Activated naive CD4-positive, alpha-beta T cell treated with anti-CD3 and anti-CD28 coated beads, Interleukin-2, amount 50 U/mL, for 24 hours (primary cell): Measurements from ENCODE around the gene ST6GAL1.
A peak's percentile ranks its signal among the peaks of the same experiment; 100 is the strongest.
"Not testable (repeated sequence)": the region's sequence is repeated elsewhere in the genome, so short reads cannot be mapped to it uniquely, and the experiment has no call there.

Experiments used
- H3K27ac Mint-ChIP-seq: one replicate; pipeline ENCODE4 v1.8.0; 2021; ENCODE audit warnings: mild to moderate bottlenecking, mixed read lengths
- H3K27me3 Mint-ChIP-seq: one replicate; pipeline ENCODE4 v1.8.0; 2021; ENCODE audit warnings: mixed read lengths
- H3K36me3 Mint-ChIP-seq: one replicate; pipeline ENCODE4 v1.8.0; 2021; ENCODE audit warnings: mixed read lengths
- H3K4me1 Mint-ChIP-seq: one replicate; pipeline ENCODE4 v1.8.0; 2021; ENCODE audit warnings: mixed read lengths
- H3K4me3 Mint-ChIP-seq: one replicate; pipeline ENCODE4 v1.8.0; 2021; ENCODE audit warnings: mild to moderate bottlenecking, mixed read lengths
- H3K9me3 Mint-ChIP-seq: one replicate; pipeline ENCODE4 v1.8.0; 2021; ENCODE audit warnings: mixed read lengths

The ST6GAL1 gene

DNA sequence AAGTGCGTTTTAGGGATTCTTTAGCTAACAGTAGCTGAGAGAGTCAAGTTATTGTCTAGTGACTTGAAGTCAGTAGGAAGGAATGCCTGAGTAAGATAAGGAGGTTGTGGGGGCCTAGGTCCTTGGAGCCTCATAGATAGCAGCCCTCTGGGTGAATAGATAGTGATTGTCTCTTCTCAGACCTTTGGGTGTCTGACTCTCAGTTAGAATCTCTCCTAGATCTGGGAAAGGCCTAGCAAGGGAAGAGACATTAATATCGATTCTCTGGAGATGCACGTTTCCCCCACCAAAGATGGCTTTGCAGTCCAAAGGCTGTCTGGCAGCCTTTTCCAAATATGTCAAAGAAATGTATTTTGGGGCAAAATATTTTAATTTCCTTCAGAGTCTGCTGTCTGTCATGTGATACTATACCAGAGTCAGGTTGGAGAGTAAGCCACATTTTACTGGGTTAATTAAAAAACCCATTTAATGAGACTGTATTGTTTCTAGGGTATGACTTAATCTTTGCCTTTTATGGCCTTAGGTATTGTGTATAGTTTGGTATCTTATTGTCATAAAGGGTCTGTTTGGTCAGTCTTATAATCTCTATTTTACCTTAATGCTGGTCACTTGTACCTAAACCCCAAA, 92.2 kb downstream of the ST6GAL1 start:
- Mint-ChIP-seq H3K4me3 (peak overlapping the region; percentile 30), H3K27ac (peak overlapping the region; percentile 74), H3K9me3 (no peaks in the 10 kb centered on the region), H3K27me3 (no peaks in the 10 kb centered on the region), H3K36me3 (peaks cover 1% of the 10 kb centered on the region), H3K4me1 (peaks cover 62% of the 10 kb centered on the region)

DNA sequence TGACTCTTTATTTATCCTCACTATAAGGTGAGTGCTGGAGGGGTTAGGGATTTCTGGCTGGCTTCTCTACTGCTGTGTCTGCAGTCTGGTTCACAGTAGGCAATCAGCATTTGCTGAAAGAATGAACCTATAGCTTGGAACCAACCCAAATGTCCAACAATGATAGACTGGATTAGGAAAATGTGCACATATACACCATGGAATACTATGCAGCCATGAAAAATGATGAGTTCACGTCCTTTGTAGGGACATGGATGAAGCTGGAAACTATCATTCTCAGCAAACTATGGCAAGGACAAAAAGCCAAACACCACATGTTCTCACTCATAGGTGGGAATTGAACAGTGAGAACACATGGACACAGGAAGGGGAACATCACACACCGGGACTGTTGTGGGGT, 93.0 kb downstream of the ST6GAL1 start:
- Mint-ChIP-seq H3K4me1 (peaks cover 70% of the 10 kb centered on the region), H3K27ac (peak overlapping the region; percentile 83)
- not testable (repeated sequence) for H3K36me3 Mint-ChIP-seq, H3K4me3 Mint-ChIP-seq, H3K9me3 Mint-ChIP-seq, H3K27me3 Mint-ChIP-seq

DNA sequence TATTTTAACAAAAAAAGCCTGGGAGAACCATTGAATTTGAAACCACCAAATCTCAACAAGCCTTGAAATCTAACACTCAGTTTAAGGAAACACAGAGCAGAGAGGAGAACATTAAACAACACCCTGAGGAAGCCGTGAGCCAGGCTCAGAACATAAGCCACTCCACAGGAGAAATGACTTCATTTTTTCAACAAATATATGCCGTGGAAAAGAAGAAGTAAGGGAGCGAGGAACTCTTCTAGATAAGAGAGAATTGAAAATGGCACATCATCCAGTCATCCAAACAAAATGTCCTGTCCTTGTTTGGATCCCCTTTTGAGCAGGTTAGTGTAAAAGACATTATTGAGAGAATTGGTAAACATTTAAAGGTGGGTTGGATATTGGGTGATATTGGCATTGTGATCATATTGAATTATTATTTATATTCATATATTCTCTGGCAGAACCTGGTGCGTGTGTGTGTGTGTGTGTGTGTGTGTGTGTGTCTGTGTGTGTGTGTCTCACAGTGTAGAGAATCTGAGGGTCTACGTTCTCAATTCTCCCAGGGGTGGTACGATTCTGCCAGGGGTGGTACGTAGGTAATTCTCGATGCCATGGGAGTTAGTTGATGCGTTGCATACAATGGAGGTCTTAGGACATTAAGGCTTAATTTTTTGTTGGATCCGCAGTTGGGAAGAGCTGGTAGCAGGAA, 94.4 kb downstream of the ST6GAL1 start:
- Mint-ChIP-seq H3K27me3 (no peaks in the 10 kb centered on the region), H3K4me3 (peak overlapping the region; percentile 92), H3K9me3 (no peaks in the 10 kb centered on the region), H3K4me1 (peaks cover 70% of the 10 kb centered on the region), H3K27ac (peak overlapping the region; percentile 96), H3K36me3 (peaks cover 10% of the 10 kb centered on the region)

DNA sequence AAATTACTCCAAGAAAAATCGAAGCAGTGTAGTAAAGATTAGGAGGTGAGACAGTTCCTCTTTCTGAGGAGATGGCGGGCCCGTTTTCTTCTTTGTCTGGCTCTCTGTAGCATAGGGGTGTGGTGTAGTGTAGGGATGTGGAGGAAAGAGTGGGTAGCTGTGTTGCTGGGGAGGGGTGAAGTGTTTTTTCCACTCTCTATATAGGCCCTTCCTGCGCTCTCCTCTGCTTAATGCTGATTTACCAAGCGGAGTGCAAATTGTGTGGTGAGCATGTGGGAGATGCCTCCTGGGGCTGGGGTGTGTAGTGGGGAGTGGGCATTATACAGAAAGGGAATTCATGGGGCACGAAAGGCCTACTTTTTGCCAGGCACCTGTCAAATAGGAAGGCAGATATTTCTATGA, 94.9 kb downstream of the ST6GAL1 start:
- Mint-ChIP-seq H3K4me3 (peak overlapping the region; percentile 92), H3K27me3 (no peaks in the 10 kb centered on the region), H3K9me3 (no peaks in the 10 kb centered on the region), H3K4me1 (peaks cover 69% of the 10 kb centered on the region), H3K36me3 (peaks cover 14% of the 10 kb centered on the region), H3K27ac (peak overlapping the region; percentile 96)

DNA sequence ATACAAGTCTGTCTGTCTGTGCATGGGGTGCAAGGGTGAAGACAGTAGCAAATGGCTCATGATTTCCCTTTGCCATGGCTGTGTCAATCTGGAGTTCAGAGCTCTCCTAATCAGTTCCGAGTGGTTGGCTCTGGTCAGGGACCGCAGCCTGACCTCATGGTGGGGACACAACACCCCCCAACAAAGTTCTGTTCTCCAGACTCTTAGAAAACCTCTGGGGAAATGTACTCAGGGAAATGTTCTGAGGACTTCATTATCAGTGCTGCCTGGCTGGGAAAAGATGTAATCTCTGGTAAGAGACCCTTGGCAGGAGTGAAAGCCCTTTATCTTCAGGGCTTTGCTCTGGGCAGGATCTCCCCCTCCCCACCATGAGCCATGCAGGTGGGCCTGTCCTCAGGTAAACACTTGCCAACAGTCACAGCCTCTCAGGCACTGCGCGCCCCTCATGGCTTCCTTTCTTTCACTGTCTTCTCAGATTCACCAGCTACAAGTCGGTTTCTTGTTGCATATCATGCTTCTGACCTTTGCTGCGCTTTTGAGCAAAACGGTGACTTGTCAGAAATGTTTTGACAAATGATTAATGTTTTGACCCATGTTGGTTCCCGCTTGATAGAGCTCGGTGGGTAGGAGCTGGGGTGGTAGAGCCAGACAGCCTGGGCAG, 95.5 kb downstream of the ST6GAL1 start:
- Mint-ChIP-seq H3K4me3 (peak overlapping the region; percentile 92), H3K36me3 (peaks cover 14% of the 10 kb centered on the region), H3K4me1 (peaks cover 67% of the 10 kb centered on the region), H3K27ac (peak overlapping the region; percentile 96), H3K9me3 (no peaks in the 10 kb centered on the region), H3K27me3 (no peaks in the 10 kb centered on the region)

DNA sequence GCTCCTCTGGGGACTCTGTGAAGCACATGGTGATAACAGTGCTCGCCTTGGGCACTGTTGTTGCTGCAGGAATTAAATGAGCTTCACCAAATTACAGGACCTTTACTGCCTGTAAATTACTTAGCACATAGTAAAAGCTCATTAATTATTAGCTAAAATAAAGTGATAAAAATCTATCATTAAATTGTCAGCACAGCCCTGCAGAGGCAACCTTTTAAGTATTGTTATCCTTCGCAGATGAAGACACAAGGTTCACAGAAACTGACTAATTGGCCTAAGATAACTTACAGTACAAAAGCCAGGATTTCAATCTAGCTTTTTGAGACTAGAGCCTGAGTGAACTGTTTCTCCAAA, 96.0 kb downstream of the ST6GAL1 start:
- H3K4me3 Mint-ChIP-seq, result peak overlapping the region; percentile 92
- H3K36me3 Mint-ChIP-seq, result peaks cover 17% of the 10 kb centered on the region
- H3K4me1 Mint-ChIP-seq, result peaks cover 71% of the 10 kb centered on the region
- peak overlapping the region; percentile 96 for H3K27ac Mint-ChIP-seq
- H3K27me3 Mint-ChIP-seq, result no peaks in the 10 kb centered on the region
- no peaks in the 10 kb centered on the region for H3K9me3 Mint-ChIP-seq

DNA sequence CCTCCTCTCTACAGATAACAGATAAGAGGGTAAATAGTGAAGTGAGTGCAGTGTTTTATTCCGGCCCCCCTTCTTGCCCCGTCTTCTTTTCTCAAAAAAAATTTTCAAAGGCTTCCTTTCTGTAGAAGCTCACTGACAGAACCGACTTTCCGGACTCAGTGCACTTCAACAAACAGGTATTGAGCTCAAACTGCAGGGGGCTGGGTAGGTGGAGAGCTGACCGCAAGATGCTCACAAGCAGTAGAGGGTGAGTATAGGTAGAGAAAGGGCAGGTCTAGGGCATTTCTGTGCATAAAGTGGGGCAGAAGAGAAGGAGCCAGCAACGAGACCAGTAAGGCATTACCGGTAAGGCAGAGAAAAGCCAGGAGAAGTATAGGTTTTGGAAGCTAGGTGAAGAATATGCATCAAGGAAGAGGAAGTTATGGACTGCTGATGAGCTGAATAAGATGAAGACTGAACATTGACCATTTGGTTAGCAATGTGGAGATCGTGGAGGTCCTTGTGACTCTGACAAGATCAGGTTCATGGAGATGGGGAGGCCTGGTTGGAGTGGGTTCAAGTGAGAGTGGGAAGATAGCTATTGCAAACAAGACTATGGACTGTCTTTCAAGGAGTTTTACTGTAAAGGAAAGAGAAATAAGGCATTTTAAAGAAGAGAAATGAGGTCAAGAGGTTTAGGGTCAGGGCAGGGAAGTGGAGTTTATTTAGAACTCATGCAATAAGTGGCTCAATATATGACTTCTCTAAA, 97.4 kb downstream of the ST6GAL1 start:
- peaks cover 6% of the 10 kb centered on the region for H3K9me3 Mint-ChIP-seq
- peaks cover 26% of the 10 kb centered on the region for H3K36me3 Mint-ChIP-seq
- peak overlapping the region; percentile 90 for H3K4me3 Mint-ChIP-seq
- no peaks in the 10 kb centered on the region for H3K27me3 Mint-ChIP-seq
- peak overlapping the region; percentile 94 for H3K27ac Mint-ChIP-seq
- H3K4me1 Mint-ChIP-seq, result peaks cover 73% of the 10 kb centered on the region

DNA sequence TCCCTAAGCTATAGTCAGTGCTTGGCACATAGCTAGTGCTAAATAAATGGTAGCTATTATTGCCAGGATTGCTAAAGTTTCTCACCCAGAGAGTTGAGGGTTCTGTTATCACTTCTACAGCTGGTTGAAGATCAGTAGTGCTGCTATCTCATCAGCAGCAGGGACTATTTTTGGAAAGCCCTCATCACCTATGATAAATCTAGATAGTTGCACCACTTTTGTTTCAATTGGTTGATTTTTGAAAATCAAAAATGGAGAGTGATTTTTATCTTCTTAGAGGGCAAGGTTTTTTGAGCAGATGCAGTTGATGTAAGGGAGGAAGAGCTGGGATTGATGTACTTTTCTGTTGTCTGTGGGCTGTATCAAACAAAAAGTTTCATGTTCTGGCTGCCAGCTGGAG, 101.6 kb downstream of the ST6GAL1 start:
- peaks cover 79% of the 10 kb centered on the region for H3K4me1 Mint-ChIP-seq
- H3K36me3 Mint-ChIP-seq, result peaks cover 51% of the 10 kb centered on the region
- H3K27ac Mint-ChIP-seq, result peak overlapping the region; percentile 95
- no peaks in the 10 kb centered on the region for H3K27me3 Mint-ChIP-seq
- H3K4me3 Mint-ChIP-seq, result peak overlapping the region; percentile 77
- peaks cover 13% of the 10 kb centered on the region for H3K9me3 Mint-ChIP-seq

DNA sequence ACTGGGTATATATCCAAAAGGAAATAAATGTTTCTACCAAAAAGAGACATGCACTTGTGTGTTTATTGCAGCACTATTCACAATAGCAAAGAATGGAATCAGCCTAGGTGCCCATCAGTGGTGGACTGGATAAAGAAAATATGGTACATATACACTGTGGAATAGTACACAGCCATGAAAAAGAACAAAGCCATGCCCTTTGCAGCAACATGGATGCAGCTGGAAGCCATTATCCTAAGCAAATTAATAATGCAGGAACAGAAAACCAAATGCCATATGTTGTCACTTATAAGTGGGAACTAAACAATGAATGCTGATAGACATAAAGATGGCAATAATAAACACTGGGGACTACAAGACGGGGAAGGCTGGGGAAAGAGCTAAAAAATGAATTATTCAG, 106.1 kb downstream of the ST6GAL1 start:
- peaks cover 13% of the 10 kb centered on the region for H3K9me3 Mint-ChIP-seq
- peaks cover 58% of the 10 kb centered on the region for H3K36me3 Mint-ChIP-seq
- H3K27me3 Mint-ChIP-seq, result no peaks in the 10 kb centered on the region
- H3K4me3 Mint-ChIP-seq, result no peak overlapping the region
- no peak overlapping the region for H3K27ac Mint-ChIP-seq
- H3K4me1 Mint-ChIP-seq, result peaks cover 71% of the 10 kb centered on the region

DNA sequence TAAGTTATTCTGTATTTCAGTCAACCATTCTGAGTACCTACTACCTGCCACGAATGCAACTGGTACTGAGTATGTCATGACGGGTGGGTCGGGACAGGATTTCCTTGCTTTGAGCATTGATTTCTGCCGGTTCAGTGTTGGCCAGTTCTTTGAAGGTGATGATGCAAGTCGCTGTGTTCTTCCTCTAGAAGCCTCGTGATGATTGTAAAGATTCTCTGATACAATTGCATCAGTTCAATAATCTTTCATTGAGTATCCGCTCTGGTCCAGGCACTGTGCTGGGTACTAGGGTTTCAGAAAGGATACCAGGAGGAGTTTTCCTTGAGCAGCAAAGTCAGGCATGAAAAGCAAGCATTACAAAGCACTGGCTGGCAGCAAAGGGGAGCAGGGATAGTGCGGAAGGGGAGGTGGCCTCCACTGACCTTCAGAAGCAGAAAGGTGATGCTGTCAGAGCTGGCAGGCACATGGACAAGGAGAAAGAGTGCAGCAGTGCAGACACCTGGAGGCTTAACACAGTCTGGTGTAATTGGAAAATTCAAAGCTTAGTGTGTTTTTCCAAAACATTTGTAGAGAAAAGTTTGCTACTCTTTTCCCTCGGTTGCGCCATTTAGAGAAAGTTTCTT, 108.9 kb downstream of the ST6GAL1 start:
- Mint-ChIP-seq H3K4me3 (peak overlapping the region; percentile 71), H3K27me3 (no peaks in the 10 kb centered on the region), H3K9me3 (peaks cover 7% of the 10 kb centered on the region), H3K36me3 (peaks cover 58% of the 10 kb centered on the region), H3K4me1 (peaks cover 77% of the 10 kb centered on the region), H3K27ac (peak overlapping the region; percentile 99)

DNA sequence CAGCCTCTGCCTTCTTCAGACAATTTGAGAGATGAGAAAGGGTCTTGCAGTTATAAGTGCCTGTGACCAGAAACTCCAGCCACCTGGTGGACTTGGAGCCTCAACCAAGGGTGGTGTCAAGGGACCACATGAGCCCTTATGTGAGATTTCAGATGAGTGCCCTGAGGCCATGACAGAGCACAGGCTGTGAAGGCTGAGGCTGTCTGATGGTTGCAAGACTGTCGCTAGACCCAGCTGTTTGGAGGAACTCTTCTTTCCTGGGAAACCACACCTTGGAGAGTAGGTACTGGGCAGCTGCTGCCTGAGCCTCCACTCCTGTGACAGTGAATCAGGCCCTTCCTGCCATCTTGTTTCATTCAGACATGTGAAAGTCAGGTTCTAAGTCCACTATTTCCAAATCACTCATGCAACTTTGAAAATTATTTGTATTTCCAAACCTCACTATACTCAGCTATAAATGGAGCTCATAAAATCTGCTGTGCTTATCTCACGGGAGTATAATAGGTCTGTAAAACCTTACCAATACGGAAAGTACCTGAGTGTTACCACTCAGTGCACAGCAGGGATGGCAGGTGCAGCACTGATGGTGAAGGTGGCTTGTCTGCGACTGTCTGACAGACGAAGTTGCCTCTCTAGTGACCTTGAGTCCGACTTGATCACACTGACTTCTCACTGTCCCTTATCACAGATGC, 109.5 kb downstream of the ST6GAL1 start:
- Mint-ChIP-seq H3K9me3 (peaks cover 7% of the 10 kb centered on the region), H3K4me3 (no peak overlapping the region), H3K27ac (peak overlapping the region; percentile 99), H3K36me3 (peaks cover 51% of the 10 kb centered on the region), H3K27me3 (no peaks in the 10 kb centered on the region), H3K4me1 (peaks cover 77% of the 10 kb centered on the region)

DNA sequence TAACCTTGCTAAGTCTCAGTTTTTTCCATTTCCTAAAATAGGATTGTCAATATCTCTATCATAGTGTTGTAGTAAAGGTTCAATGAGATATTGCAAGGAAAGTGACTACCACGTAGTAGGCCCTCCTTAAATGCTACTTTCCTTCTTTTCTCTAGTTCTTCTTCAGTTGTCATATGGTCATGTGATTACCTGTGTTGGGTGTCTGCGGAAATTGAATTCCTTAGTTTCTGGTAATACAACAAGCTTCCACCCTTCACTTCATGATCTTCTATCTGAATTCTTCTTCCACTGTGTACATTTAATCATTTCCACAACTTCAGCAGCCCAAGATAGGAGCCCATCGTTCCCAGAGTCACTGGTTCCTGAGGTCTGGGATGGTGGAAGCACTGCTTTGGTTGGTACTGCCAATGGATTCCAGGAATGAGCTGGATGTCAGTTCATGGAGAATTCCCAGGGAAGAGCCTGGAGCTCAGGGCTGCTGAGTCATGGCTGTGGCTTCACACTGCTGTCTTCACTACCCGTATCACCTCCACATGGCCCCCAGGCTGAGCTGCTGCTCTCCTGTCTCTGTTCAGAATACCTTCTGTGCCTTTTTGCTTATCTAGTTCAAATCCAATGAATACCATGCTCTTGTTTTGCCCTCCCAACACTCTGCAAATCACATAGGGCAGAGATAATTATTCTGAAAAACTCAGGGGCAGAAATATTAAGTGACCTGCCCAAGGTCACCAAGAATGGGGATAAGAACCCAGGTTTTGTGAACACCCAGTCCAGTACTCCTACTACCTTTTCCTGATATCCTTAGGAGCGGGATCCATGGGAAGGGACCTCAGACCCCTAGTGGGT, 110.4 kb downstream of the ST6GAL1 start:
- H3K27me3 Mint-ChIP-seq, result no peaks in the 10 kb centered on the region
- peaks cover 79% of the 10 kb centered on the region for H3K4me1 Mint-ChIP-seq
- peak overlapping the region; percentile 99 for H3K27ac Mint-ChIP-seq
- H3K9me3 Mint-ChIP-seq, result peaks cover under 1% of the 10 kb centered on the region
- peak overlapping the region; percentile 59 for H3K4me3 Mint-ChIP-seq
- H3K36me3 Mint-ChIP-seq, result peaks cover 48% of the 10 kb centered on the region

DNA sequence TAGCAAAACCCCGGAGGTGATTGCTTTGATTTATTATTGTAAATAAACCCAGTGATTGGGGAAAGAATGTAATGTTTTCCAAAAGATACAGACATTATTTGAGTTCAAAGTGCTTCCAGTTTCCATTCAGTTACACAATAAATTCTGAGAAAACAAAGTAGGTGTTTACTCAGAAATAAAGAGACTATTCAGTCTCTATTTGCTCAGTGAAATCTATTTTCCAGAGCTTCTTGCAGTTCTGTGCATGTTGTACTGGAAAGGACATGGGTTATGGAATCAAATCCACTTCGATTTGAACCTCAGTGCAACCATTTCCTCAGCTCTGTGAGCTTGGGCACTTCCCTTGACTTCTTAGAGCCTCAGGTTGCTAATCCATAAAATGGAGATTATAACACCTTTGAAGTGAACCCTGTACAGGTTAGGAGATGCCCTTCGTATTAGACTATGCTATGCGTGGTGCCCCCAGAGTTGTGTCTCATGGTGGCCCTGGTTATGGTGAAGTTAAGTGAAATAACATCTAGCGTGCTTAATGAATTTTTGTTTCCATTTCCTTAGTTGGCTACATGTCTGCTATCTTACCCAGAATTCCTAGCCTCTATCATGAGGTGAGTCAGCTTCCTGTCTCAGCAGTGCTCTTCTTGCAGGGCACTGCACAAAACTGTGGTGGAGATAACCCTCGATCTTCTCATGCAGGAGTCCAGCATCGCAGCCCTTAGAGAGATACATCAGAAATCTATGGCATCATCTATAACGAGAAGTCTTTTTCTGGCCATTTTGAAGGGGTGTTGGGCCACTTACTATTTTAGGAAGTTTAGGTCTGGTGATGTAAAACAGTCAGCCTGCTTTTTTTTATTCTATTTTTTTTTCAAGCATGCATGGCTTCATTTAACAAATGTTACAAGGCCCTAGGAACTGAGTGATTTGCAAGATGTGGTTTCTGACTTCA, 111.3 kb downstream of the ST6GAL1 start:
- peaks cover 85% of the 10 kb centered on the region for H3K4me1 Mint-ChIP-seq
- peak overlapping the region; percentile 81 for H3K4me3 Mint-ChIP-seq
- no peaks in the 10 kb centered on the region for H3K27me3 Mint-ChIP-seq
- H3K36me3 Mint-ChIP-seq, result peaks cover 52% of the 10 kb centered on the region
- no peaks in the 10 kb centered on the region for H3K9me3 Mint-ChIP-seq
- H3K27ac Mint-ChIP-seq, result peak overlapping the region; percentile 99
